Heart left ventricle (tissue), 13 donors: ENCODE data around the gene EPN2.

Experiments
- CTCF ChIP-seq, 12 donors: fragments of 200-600 bp; sonication (generic) in 4 of 12; IDR thresholded peaks; one replicate each; pipeline versions ENCODE4 v1.5.0 to v1.8.0; 2018 to 2022; ENCODE audit warnings: antibody characterized with exemption in 12 of 12, mild to moderate bottlenecking in 5 of 12
- POLR2A ChIP-seq, 2 donors: fragments of 450-650 bp; IDR thresholded peaks; one replicate each; pipeline ENCODE4 v1.6.1; 2017; ENCODE audit warnings: antibody characterized with exemption in 2 of 2, mild to moderate bottlenecking in 2 of 2, moderate library complexity in 2 of 2
- donor health status: ischemic (EF 13 %, LVEDD 7.1; RV severe dilation, severe dysfunction).
- donor health status: DM: no; HTN: yes; CAD: no.
- donor health status: DM: no; HTN: no; CAD: no.
- donor health status: ischemic (EF 25% LVEDD 6.9; RV normal size, moderate dysfunction).
- donor health status: ischemic (EF 25% LVEDD 5.7; RV mildly dilated, moderate dysfunction).
- donor health status: ischemic (EF 35%, LVEDD 5.7; RV mildly dilated, moderate dysfunction).
- donor health status: nonischemic (EF 11% LVEDD 7.7; RV severe dilation, severe dysfunction).
- donor health status: DM: yes; HTN: yes; CAD: no.
- donor health status: PGD.
- donor health status: ischemic (EF 29% LVEDD 5.4; RV normal size, mild dysfunction).
- donor health status: nonischemic (EF 23%, LVEDD 6.1; RV moderate dilation, normal function).

GRCh38 chr17:19338031-19338990, 101.1 kb downstream of the EPN2 start:
- TF ChIP-seq CTCF (IDR thresholded peaks at IDR 0.05) (peak; percentile 49 to 75 (median 68)), POLR2A (IDR thresholded peaks at IDR 0.05) (no peak)
